Dedifferentiated amniotic fluid mesenchymal stem cell (primary cell): ENCODE data around the gene CCDC70.

ENCODE experiments used
- DNase-seq: peaks from one replicate; pipeline ENCODE4 v3.0.0-alpha.2; 2016; ENCODE audit errors: extremely low spot score

CCDC70 gene

DNA sequence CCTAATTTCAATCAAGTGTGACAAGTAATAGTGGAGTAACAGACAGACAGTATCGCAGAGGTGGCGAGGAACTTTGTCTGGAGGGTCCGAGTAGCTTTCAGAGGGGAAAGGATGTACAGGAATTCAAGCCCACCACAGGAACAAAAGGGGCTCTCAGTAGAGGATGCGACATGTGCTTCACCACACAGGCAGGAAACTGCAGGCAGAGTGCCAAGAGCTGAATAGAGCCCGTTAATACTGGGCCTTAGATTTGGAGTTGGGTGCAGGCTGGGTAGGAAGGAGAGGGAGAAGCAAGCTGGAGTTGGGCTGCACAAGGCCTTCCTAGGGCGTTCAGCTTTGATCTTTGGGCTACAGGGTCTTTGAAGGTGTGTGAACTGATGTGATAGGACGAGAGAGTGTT is 1.2 kb downstream of the CCDC70 start:
- DNase-seq = no peak

GRCh38 chr13:51865838-51866237 is 4.1 kb downstream of the CCDC70 start:
- no peak for DNase-seq

- DNase-seq = no peak
Observed at GRCh38 chr13:51867062-51867461, 5.3 kb downstream of the CCDC70 start.

DNA sequence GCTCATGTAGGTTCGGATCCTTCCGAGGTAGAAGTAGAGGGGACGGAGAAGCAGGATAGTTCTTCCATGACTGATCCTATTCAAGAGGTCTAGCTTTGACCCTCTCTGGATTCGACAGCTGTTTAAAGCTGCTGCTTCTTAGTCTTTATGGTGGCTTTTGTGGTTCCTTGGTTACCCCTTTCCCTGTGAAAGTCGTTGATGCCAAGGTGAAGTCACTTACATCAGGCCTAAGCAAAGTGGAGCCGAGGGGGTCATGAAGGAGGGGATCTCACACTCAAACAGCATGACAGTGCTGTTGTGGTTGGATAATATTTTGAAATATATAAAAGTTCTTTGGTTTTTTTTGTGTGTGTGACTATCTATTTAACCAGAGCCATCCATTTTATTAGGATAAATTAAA is 8.1 kb downstream of the CCDC70 start:
- no peak for DNase-seq

GRCh38 chr13:51870616-51871015 is 8.8 kb downstream of the CCDC70 start:
- no peak for DNase-seq

DNA sequence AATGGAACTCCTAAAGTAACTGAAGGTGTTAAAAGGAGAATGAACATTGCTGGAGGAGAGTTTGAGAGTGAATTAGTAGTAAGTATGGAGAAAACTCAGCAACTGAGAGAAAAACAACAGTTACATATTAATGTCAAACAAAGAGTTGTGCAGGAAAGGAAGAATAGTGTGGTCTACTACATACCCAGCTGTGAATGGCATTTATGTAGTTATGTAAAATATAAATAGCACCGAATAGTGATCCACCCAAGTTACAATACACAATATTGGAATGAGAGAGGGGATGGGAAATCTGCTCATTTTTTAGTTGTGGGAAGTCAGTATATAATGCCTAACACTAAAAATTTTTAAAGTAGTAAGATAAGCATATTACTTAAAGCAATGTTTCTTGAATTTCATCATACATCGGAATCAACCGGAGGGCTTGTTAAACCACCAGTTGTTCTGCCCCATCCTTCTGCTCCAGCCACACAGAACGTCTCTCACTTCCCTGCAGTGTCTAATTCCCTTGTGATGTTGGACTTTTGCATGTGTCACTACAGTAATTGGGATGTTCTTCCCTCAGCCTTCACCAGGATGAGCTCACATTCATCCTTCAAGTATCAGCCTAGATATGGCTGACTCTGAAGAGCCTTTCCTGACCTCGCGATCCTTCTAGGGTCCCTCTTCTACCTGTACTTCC is 11.5 kb downstream of the CCDC70 start:
- no peak for DNase-seq

GRCh38 chr13:51873837-51874236 is 12.1 kb downstream of the CCDC70 start:
- DNase-seq = no peak

- DNase-seq = no peak
Observed at GRCh38 chr13:51874651-51875050, 12.9 kb downstream of the CCDC70 start.

DNA sequence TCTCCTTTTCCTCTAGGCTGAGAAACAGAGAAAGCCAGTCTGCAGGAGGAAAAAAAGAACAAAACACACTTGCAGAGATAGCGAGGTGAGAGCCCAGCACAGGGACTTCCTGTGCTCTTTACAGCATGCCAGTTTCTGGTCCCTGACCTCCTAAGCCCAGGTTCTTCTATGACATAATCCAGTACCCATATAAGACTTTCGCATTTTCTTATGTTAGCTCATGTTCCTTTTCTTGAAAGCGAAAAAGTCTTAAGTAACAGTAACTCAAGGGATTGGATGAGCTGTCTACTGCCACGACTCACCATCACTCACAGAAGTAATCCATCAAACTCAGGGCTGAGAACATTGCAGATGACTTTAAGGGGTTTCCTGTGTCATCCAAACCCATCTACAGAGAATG is 17.4 kb downstream of the CCDC70 start:
- DNase-seq = no peak

DNA sequence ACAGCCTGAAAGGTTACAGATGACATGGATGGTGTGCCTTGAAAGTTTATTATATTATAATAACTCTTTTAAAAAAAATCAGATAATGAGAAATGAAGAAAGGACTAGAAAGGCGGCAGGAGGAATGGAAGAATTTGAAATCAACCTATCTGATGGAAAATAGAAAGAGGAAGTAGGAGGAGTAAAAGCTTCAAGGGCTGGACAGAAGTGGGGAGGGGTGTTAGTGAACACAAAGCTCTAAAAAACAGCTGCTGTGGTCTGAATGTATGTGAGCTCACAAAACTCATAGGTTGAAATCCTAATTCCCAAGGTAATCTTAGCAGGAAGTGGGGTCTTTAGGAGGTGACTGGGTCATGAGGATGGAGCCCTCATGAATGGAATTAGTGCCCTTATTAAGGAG is 19.5 kb downstream of the CCDC70 start:
- DNase-seq = no peak

DNA sequence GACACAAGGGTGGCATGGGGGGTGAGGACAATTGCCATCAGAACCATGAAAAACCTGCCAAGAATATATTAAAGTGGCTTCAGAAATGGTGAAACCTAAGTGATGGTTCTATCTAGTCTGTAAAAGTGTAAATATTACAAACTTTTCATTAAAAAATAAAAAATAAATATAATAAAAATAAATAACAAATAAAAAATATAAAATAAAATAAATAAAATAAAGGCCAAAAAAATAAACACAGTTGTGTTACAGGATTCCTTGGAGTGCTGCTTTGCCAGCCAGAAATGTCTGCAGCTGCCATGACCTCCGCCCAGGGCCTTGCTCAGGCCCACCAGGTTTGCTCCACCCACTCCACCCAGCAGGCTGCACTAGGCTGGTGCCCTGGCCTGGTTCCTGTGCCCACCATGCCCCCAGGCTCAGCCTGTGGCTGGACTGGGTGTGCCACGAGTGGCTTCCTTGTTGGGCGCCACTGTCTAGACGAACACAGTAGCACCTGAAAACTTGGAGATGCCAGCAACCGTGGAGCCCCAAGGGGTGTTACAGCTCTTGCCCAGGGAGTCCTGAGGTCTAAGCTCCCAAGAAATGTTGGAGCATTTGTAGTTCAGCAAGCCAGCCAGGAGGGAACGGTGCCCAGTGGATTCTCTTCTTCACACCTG is 20.9 kb downstream of the CCDC70 start:
- no peak for DNase-seq

- DNase-seq = no peak
Observed at GRCh38 chr13:51883226-51883600, 21.4 kb downstream of the CCDC70 start.

DNA sequence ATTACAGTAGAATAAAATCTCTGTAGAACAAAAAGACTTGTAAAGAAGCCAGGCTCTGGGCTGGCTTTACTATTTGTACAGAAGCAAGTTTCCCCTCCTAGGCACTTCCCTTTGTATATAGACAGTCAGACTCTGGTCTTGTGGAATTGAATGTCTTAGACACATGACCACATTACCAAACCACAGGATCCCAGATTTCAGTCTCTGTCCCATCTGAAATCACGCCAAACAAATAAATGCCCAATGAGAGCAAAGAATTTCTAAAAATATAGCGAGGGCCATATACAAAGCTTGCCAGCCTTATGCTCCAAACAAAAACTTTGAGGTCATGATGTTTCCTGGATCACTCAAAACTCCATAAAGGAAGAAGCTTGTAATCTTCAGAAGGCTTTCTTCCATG is 23.9 kb downstream of the CCDC70 start:
- no peak for DNase-seq

- no peak for DNase-seq
Observed at GRCh38 chr13:51887468-51887867, 25.7 kb downstream of the CCDC70 start.

DNA sequence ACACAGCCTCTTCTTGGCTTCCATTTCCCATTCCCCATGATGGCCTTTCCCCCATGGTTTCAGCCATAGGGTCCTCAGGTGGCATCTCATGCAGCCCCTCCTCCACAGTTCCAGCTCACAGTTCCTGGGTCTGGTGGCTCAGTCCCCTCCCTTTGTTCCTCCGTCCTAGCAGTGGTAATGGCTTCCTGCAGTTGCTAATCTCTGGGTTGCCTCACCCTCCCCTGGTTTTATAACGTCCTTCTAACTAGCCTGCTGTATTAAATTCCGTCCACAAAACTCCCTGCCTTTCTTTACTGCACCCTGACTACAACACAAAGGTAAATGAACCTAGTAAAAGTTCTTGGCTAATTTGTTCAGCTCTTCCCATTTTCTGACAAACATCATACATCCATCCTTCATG is 30.9 kb downstream of the CCDC70 start:
- no peak for DNase-seq

DNA sequence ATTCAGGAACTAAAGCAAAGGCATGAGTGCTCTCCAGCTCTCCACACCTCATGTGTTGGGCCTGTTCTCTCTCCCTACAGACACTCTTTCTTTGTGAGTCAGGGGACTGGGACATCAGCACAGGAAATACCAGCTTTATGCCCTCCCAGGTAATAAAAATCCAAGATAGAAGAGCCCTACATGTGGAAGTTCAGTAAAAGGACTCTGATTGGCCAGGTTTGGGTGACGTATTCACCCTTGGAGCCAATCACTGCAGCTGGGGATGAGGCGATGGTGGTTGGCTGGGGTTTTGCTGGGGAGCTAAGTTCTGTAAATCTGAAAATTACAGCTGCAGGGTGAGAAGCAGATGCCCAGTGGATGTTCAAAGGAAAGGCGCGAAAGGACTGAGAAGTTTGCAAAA is 32.5 kb downstream of the CCDC70 start:
- DNase-seq = no peak

DNA sequence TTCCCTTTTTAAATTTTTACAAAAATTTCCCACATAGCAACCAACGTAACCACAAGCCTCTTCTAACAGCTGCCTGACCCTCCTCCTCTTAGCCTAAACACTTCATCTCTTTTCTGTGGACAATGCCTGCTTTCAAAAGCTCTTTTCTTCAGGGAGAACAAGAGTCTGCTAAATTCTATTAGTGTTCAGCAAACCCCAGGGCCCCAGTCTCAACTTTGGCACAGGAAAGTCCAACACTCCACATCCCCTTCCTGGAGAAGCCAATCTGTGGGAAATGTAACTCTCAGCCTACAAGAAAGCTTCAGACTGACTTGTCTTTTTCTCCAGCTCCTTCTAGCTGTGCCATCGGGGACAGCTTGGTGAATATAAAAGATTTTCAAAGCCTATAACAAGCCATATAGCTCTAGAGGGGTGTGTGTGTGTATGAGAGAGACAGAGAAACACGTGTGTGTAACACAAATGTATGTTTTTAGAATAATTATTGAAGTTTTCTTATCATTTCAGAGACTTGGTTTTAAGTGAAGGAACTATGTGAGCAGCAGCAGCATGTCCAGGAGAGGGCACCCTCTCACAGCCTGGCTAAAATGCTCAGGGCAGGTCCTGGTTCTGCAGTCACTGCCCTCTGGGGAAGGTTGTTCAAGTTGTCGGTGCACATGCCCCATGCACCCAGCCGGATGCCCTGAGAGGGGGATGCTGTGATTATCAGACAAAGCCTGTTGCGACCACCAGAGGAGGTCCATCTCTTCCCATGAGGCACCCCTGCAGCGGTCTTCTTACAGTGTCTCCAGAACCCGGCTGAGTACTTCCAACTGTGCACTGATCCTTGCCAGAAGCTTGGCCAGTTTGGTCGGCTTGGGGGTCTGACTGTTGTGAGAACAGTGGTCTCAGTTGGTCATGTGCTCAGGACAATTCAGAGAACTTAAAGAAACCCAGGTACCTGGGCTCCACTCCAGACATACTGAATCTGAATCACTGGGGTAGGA is 34.4 kb downstream of the CCDC70 start:
- peak; percentile 40 for DNase-seq

DNA sequence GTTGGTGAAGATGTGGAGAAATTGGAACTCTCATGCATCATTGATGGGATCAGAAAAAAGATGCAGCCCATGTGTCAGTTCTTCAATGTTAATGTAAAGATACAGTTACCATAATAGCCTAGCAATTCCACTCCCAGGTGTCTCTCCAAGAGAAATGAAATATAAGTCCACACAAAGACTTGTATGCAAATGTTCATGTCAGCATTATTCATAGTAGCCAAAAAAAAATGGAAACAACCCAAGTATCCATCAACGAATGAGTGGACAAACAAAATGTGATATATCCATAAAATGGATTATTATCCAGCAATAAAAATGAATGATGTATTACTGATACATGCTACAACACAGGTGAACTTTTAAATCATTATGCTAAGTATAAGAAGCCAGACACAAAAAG is 38.7 kb downstream of the CCDC70 start:
- DNase-seq = no peak

DNA sequence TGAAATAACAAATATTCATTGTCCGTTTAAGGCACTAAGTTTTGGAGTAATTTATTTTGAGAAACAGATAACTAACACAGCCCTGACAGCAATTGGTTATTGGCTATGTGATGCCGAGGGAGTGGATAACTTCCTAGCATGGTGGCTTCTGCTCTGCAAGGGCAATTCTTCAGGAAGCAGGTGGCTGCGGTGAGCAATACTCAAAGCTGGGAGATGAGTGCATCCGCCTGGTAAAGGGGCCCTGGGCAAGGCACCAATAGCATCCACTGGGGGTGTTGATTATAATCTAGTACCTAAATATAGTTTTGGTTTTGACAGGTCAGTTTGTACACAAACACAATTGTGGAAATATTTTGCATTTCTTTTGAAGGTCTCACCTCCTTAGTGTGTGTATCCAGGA is 41.0 kb downstream of the CCDC70 start:
- DNase-seq = no peak

- no peak for DNase-seq
Observed at GRCh38 chr13:51905787-51906186, 44.0 kb downstream of the CCDC70 start.

GRCh38 chr13:51906581-51906980 is 44.8 kb downstream of the CCDC70 start:
- no peak for DNase-seq

- DNase-seq = no peak
Observed at GRCh38 chr13:51907040-51907732, 45.4 kb downstream of the CCDC70 start.
